HepG2 (cell line): ENCODE data around the gene STYX. TPM values are rescaled to one million over a fixed set of nuclear protein-coding genes. Genes with fewer than 3 reads are reported as not detected.

ENCODE experiments used
- ARHGAP35 ChIP-seq: sonication (generic); formaldehyde crosslinking; IDR thresholded peaks from 2 replicates; pipeline ENCODE4 v1.9.0; 2022; ENCODE audit warnings: mild to moderate bottlenecking, inconsistent platforms, moderate library complexity, missing genetic modification reagents, borderline replicate concordance
- BCL6 ChIP-seq: IDR thresholded peaks from 2 replicates; pipeline ENCODE4 v1.6.1; 2016; ENCODE audit warnings: missing genetic modification reagents, missing compliant biosample characterization
- BCLAF1 ChIP-seq: fragments of 450-650 bp; IDR thresholded peaks from 2 replicates; pipeline ENCODE4 v1.6.1; 2017; ENCODE audit warnings: mild to moderate bottlenecking
- CHD4 ChIP-seq: fragments of 200-600 bp; sonication (generic); IDR thresholded peaks from 2 replicates; pipeline ENCODE4 v1.7.0; 2017; ENCODE audit warnings: mild to moderate bottlenecking, low read length, borderline replicate concordance
- FOSL1 ChIP-seq: sonication (generic); formaldehyde crosslinking; IDR thresholded peaks from 2 replicates; pipeline ENCODE4 v1.9.0; 2021; ENCODE audit warnings: missing genetic modification reagents, borderline replicate concordance
- FOXA1 ChIP-seq, 2 experiments: fragments of 450-650 bp in 1 of 2; sonication (generic) in 1 of 2; formaldehyde crosslinking in 1 of 2; IDR thresholded peaks; 2 replicates each; pipeline versions ENCODE4 v1.4.0 to v1.6.1; 2016 to 2020; ENCODE audit warnings: missing genetic modification reagents in 1 of 2
- HDAC1 ChIP-seq: sonication (generic); formaldehyde crosslinking; IDR thresholded peaks from 2 replicates; pipeline ENCODE4 v1.5.1; 2020; ENCODE audit warnings: mild to moderate bottlenecking, missing genetic modification reagents
- HDAC2 ChIP-seq: sonication (generic); formaldehyde crosslinking; IDR thresholded peaks from 2 replicates; pipeline ENCODE4 v1.4.0; 2020; ENCODE audit warnings: missing genetic modification reagents
- HNF4G ChIP-seq, 2 experiments: sonication (generic) in 1 of 2; formaldehyde crosslinking in 1 of 2; IDR thresholded peaks; 2 replicates each; pipeline versions ENCODE4 v1.4.0 to v1.6.1; 2011 to 2020; ENCODE audit warnings: borderline replicate concordance in 2 of 2, low read depth in 2 of 2, mild to moderate bottlenecking in 2 of 2, low read length in 1 of 2, missing genetic modification reagents in 1 of 2, moderate library complexity in 1 of 2
- NR2F1 ChIP-seq, 2 experiments: fragments of 450-650 bp in 1 of 2; formaldehyde crosslinking in 1 of 2; IDR thresholded peaks; 2 replicates each; pipeline versions ENCODE4 v1.5.0 to v1.6.1; 2016 to 2020; ENCODE audit warnings: mild to moderate bottlenecking in 1 of 2, missing compliant biosample characterization in 1 of 2, missing genetic modification reagents in 1 of 2, moderate library complexity in 1 of 2
- TOE1 ChIP-seq: sonication (generic); formaldehyde crosslinking; IDR thresholded peaks from 2 replicates; pipeline ENCODE4 v1.4.0; 2020; ENCODE audit warnings: mild to moderate bottlenecking, missing genetic modification reagents
- ZNF34 ChIP-seq: sonication (generic); formaldehyde crosslinking; IDR thresholded peaks from 2 replicates; pipeline ENCODE4 v1.4.0; 2020; ENCODE audit warnings: mild to moderate bottlenecking, missing genetic modification reagents, borderline replicate concordance
- ZNF660 ChIP-seq: sonication (generic); formaldehyde crosslinking; IDR thresholded peaks from 2 replicates; pipeline ENCODE4 v1.5.1; 2020; ENCODE audit warnings: mild to moderate bottlenecking, low read depth, missing genetic modification reagents, borderline replicate concordance
- ZSCAN31 ChIP-seq: sonication (generic); formaldehyde crosslinking; IDR thresholded peaks from 2 replicates; pipeline ENCODE4 v1.5.0; 2020; ENCODE audit warnings: low read depth, mild to moderate bottlenecking, missing genetic modification reagents
- polyA plus RNA-seq, 8 experiments: library from polyadenylated mRNA; depleted of rRNA in 3 of 8; stranded (reverse) in 7 of 8; unstranded in 1 of 8; fragments of >200 nt; fragmentation: Illumina TruSeq in 4 of 8; extraction: Trizol in 4 of 8; gene quantifications; 2 replicates each; pipeline versions ENCODE4 v1.2.1 to v1.2.3, GENCODE V29; 2011 to 2016; ENCODE audit warnings: low read depth in 4 of 8, missing spikeins in 1 of 8, mixed read lengths in 1 of 8; ENCODE audit not compliant: insufficient read depth in 1 of 8
- total RNA-seq, 5 experiments: library from RNA; depleted of rRNA; stranded (reverse); fragments of >200 nt; fragmentation: Illumina TruSeq; extraction: Trizol; gene quantifications; 2 replicates each; pipeline ENCODE4 v1.2.3, GENCODE V29; 2016; ENCODE audit warnings: low read depth in 1 of 5
- TF ChIP-seq, protein P1 (sequence below): IDR thresholded peaks from 2 replicates; pipeline ENCODE4 v1.6.1; 2016; ENCODE audit warnings: missing genetic modification reagents, missing compliant biosample characterization

STYX gene
- total and polyA plus RNA-seq, 2 of the 13 experiments (the other 11 are each of a cell fraction or from before 2014, with no cell fraction given) = 6.6 to 10.9 TPM

- TF ChIP-seq HNF4G (IDR thresholded peaks at IDR 0.05; ENCODE audit: borderline replicate concordance, low read depth, low read length) (peak; percentile 78), HNF4G (CRISPR knock-in tag; IDR thresholded peaks at IDR 0.05; ENCODE audit: borderline replicate concordance, low read depth) (no peak), CHD4 (no peak), ARHGAP35 (CRISPR knock-in tag) (no peak), HDAC1 (CRISPR knock-in tag) (no peak), FOXA1 (IDR thresholded peaks at IDR 0.05) (no peak), FOXA1 (CRISPR knock-in tag; IDR thresholded peaks at IDR 0.05) (no peak), FOSL1 (no peak), TOE1 (CRISPR knock-in tag) (no peak), ZNF34 (CRISPR knock-in tag) (no peak), ZNF660 (CRISPR knock-in tag) (no peak), ZSCAN31 (CRISPR knock-in tag) (no peak), HDAC2 (CRISPR knock-in tag) (peak; percentile 27; the same call in 1 of the 2 replicates), BCL6 (CRISPR knock-in tag) (peak; percentile 18; the same call in 1 of the 2 replicates), NR2F1 (CRISPR knock-in tag; IDR thresholded peaks at IDR 0.05) (peak in 1 of 2 experiments; percentile 43; a peak in 1 of 4 replicates), BCLAF1 (no peak)
- TF ChIP-seq, protein P1, sequence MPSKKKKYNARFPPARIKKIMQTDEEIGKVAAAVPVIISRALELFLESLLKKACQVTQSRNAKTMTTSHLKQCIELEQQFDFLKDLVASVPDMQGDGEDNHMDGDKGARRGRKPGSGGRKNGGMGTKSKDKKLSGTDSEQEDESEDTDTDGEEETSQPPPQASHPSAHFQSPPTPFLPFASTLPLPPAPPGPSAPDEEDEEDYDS = no peak; the same call in 1 of the 2 replicates
Measured at GRCh38 chr14:52755607-52756316, 25.8 kb downstream of the STYX start (continued).
